NCI-H82 treated with DMSO at 0.1 percent for 48 hours (cell line): Measurements from ENCODE around the gene NFYA.

Experiments used
- DNase-seq: peaks from one replicate; lab custom pipeline; 2025; ENCODE audit not compliant: unreplicated experiment; lab: John Stamatoyannopoulos, UW

NFYA gene

DNA sequence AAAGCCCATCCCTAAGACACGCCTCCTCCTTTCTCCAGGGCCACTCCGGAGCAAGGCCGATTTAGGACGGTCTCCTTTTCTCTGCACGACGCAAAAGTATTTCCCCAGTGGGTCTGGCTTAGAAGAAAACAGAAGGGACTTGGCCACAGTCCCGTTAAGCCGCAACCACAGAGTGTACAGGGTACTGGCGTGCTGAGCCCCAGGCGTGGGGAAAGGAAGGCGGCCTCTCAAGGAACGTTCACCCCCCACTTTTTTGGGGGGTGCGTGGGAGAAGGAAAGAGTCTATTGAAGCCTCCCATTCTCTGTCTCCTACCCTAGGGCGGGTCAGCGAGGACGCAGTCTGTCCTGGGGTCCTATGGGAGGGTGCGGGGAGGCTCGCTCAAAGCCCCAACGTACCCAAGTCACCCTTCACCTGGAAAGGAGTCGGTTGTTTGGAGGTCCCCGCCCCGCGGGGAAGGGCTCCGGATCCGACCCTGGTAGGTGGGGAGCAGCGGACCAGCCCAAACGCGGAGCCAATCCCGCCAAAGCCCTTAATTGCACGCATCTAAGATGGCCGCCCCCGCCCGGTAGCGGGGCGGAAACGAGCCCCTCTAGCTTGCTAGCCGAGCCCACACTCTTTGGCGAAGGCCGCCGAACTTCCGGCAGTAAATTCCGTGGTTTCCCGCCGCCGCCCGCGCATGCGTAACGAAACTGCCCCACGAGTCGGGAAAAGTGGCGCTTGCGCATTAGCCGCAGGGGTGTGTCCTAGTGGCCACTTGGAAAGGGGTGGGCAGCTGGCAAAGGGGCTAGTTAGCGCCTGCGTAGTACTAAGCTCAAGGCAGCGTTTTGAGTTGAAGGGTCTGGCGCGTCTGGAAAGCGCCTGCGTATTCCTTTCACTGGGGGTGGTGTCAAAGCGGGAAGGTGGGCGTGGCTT lies 595 bp upstream of the NFYA start, which contains the start of gene OARD1:
Gene OARD1 (minus strand): TSS at position 434 of the 913 bp plus-strand sequence. CDS start 722 bp downstream, outside the sequence.
- peak; percentile 98 for DNase-seq

DNA sequence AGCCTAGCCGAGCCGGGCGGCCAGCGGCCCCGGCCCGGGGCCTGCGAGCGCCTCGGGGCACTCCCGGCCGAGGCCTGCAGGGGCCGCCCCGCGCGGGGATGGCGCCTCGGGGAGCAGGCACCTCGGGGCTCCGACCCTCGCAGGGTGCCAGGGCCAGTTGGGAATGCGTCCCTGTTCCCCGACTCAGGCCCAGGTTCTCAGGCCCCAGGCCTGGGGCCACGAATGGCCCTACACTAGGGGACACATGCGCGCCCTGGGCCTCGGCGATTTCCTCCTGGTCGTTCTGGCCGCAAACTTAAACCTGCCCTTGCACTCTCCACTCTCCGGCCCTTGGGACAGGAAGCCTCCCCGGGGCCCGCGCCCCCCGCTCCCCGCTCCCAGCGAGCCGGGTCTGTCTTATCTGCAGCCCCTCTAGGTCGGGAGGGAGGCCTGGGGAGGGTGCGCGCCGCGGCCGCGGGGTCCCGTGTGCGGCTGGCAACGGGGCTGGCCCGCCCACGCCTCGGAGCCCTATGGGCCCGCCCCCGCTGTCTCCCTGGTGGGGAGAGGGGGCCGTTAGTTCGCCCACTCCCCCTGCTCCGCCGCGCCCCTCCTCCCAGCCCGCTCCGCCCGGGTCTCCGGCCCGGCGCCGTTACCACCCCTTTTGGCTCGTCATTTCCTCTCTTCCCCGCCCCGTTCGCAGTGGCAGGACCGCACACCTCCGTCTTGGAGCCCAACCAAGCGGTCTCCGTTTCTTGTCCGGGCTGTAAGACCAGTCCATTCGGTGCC lies 611 bp downstream of the NFYA start:
- DNase-seq: peak; percentile 71

DNA sequence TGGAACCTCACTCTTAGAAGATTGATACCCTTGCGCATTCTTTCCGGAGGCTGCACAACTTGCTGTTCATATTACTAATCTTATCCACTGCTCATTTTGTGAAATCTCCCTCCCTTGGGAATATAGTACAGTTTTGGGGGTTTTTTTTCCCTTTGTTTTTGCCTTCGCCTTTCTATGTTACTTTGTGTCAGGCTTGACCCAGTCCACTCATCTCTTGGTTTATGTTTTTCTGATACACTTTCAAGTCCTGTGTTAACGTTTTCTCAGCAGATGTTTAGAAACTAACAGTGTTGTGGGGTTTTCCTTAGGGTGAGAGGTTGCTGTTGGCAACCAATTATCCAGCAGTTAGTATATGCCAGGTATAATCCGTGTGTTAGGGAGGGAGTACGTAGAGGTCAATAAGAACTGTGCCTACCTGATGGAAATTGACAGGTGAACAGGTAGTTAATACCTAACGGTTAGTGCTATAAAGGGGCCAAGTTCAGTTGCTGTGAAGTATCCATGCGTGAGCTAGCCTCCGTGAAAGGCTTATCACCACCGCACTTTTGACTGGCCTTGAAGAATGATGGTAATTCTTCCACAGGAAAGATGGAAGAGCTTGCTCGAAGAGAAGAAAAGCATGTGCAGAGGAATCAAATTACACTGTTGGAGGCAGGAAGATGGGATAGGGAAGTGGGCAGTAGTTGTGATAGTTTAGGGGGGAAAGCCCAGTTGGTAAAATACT lies 1.4 kb downstream of the NFYA start:
- no peak for DNase-seq

DNA sequence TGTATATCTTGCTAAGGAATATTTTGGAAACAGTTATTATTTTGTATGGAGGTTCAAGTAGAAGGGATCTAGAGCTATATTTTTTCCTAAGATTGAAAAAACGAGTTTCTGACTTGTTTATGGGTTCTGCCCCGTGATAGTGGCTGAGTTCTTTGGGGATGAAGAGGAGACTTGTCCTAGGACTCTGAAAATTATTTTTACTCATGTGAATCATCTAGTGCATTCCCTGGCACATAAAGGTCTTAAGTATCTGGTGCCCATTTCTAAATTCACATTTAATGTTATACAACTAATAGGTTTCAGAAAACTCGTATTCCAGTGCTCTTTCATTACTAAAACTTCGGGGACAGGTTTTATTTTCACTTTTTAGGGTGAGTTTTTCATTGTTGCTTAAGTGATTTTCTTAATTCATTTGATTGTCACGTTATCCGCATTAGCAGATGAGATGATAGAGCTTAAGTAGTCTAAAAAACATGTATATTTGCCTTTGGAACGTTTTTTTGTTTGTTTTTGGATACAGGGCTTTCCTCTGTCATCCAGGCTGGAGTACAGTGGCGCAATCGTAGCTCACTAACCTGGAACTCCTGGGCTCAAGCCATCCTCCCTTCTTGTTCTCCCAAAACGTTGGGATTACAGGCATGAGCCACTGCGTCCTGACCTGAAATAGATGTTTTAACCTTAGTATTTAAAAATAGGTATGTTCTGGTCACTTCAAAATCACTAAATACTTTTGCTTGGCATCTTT lies 2.1 kb downstream of the NFYA start:
- DNase-seq: no peak

DNA sequence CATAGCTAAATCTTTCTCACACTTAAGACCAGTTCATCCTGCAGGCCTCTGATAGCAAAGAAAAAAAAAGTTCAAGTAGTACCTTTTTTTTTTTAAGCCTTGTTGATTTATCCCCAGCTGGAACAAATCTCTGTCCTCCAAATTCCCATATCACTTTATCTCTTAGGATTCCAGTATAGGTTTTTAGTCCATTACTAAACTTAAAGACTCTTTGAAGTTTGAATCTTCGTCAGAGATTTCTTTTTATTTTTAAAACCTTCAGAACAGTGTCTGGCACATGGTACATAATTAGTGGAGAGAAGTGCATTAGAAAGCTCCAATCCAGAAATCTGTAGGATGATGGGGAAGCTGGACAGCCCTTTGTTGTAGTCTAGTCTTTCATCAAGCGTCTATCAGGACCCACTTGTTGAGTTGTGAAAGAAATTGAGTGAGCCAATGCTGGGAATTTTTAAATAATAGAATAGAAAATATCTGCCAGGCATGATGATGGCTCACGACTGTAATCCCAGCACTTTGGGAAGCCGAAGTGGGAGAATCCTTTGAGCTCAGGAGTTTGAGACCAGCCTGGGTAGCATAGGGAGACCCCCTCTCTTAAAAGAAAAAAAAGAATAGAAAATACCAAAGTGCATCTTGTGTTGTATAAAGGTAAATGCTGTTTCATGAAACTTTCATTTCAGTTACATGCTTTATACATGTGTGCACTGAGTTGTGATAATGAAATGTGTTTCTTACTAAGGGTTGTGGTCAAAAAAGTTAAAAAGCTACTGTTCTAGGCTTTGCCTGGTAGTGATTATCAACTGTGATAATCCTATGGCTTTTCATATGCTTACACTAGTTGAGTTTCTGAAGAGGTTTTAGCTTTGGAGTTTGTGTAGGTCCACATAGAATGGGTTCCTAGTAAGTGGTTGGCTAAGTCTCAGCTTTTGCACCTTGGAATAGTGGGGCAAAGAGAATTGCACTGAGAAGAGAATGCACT lies 3.2 kb downstream of the NFYA start:
- no peak for DNase-seq

DNA sequence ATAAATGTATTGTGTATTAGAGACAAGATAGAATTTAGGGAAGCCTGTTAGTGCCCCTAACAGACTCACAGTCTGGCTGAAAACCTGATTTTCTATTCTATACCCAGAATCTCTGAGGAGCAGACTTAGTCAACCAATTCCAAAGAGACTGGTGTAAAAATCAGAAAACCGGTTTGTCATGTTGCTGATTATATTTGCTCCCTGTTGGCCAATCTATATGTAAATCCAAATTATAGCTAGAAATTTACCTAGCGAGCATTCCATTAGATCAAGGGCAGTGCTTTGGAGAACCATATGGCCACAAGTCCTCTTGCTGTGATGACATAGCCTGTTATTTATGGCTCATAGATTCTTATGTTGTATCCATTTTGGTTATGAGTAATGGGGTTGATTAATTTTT lies 4.8 kb downstream of the NFYA start:
- DNase-seq: no peak

DNA sequence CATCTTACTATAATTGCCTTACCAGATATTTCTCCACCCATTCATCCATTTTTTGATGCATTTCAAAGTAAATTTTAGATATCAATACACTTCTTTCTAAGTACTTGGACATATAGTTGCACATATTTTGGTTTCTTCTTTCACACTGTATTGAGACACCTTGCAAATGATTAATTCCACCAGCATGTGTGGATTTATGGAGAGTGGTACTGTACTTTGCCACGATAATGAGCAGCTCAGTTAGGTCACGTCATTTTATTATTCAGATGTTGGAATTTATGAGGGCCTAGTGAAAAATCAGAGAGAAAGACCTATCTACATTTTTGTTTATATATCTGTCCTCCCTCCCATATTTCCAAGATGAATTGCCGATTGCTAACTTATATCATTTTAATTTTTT lies 5.3 kb downstream of the NFYA start:
- no peak for DNase-seq

DNA sequence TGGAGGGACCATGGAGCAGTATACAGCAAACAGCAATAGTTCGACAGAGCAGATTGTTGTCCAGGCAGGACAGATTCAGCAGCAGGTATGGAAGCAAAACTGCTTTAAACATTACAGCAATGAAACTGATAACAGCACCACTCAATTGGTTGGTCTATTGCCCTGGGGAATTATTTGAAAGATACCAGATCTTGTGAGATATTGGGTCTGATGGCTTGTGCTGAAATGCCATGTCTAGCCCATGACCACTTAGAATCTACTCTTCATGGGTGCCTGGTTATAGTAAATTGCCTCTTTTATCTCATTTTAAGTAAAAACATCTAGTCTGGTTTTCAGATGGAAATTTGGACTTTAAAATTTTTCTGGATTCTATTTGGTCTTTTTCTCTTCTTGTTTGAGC lies 6.3 kb downstream of the NFYA start:
- DNase-seq: no peak

DNA sequence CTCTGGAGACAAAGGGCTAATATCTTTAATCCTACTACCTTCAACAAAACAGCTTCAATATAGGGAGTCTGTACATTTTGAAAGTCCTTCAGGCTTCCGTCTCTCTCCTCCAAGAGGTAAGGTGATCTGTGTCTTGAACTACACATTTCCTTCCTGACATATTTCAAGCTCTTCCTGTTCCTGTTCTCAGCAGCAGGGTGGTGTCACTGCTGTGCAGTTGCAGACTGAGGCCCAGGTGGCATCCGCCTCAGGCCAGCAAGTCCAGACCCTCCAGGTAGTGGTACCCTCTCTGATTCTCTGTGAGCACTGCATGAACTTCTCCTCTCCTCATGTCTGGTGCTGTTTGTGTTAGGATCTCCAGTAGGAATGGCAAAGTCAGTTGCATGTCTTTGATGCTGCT lies 7.8 kb downstream of the NFYA start:
- no peak for DNase-seq

DNA sequence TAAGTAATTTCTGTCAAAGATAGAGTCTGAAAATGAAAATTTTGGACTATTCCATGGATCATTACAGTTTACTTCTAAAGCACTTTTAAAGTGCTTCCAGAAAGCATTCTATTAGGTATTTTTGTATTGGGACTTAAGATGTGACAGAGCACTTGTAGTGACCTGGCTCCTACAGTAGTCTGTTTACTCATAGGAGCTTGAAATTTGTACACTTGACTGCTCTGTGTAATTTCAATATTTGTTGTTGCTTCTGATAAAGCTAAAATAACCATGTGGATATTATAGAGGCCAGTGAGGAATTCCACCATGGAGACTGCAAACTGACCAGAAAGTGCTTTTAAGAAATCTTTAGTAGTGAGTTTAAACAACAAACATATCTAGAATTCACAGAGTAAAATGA lies 10.3 kb downstream of the NFYA start:
- no peak for DNase-seq

DNA sequence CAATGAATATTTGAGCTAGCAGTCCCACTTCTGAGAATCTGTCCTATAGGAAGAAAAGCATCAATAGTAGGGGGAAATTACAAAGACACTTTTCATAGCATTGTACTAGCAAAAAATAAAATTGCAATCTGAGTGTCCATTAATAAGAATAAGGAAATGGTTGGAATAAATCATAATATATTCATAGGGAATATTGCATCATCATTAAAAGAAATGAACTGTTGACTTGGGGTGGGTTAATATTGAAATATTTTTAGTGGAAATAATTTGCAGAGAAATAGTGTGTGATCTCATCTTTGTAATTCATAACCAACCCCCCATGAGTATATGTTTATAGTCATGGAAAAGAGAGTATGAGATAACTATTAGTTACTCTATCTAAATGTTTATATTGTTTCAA lies 12.4 kb downstream of the NFYA start:
- no peak for DNase-seq

DNA sequence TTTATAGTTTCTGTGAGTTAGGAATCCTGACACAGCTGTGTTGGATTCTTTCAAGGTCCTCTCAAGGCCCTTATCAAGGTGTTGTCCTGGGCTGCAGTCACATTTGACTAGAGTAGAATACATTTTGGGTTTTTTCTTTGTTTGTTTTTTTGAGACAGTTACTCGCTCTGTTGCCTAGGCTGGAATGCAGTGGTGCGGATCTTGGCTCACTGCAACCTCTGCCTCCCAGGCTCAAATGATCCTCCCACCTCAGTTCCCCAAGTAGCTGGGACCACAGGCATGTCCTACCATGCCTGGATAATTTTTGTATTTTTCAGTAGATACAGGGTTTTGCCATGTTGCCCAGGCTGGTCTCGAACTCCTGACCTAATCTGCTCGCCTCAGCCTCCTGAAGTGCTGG lies 15.7 kb downstream of the NFYA start:
- no peak for DNase-seq

DNA sequence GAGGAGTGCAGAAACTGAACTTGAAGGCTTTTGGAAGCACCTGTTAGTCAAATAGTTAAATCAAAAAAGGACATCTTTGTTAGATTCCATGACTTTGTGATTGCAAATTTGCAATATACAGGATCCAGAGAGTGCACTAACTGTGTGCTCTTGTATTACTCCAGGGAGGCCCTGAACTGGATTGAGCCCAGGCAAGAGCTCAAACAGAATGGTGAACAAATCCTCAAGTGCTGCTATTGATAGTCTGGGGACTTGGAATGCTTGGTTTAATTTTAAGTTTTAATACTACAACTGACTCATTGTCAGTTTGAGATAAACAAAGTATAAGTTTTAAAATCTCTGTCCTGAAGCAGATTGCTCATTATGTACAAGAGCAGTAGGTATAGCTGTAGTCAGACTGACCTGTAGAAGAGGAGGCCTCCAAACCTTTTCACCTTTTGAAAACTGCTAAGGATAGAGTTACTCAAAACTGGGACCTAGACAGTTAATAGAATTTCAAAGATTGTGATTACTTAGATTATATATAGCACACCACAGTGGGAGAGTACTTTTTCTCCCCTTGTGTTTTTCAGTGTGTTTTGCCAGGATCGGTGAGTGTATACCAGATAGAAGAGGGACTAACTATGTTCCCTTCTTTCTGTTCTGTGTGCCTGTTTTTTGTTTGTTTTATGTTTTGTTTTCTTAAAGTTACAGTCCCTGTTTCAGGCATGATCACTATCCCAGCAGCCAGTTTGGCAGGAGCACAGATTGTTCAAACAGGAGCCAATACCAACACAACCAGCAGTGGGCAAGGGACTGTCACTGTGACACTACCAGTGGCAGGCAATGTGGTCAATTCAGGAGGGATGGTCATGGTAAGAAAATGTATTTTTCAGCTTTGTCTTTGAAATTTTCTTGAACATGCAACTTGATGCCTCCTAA lies 18.3 kb downstream of the NFYA start:
- DNase-seq: no peak

DNA sequence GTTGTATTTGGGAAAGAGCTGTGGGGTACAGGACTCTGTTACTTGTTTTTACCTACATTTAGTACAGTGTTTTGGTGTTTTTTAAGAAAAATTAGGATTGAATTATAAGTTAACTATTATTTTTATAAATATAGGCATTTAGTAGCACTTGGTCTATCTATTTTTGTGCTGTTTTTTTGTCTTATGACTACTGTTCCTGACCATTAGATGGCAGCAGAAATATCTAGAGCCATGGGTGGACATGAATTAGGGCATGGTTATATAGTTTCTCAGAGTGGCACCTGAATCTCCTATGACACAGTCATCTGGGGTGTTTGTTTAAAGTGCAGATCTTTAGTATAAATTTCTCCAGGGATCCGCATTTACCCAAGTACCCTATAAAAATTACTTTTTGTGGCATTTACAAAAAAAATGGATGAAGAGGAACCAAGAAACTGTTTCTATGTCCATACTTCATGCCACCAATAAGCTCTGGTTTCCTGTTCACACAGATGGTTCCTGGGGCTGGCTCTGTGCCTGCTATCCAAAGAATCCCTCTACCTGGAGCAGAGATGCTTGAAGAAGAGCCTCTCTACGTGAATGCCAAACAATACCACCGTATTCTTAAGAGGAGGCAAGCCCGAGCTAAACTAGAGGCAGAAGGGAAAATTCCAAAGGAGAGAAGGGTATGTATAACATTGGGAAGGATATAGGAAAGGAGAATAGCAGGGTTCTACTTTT lies 19.8 kb downstream of the NFYA start:
- DNase-seq: no peak

DNA sequence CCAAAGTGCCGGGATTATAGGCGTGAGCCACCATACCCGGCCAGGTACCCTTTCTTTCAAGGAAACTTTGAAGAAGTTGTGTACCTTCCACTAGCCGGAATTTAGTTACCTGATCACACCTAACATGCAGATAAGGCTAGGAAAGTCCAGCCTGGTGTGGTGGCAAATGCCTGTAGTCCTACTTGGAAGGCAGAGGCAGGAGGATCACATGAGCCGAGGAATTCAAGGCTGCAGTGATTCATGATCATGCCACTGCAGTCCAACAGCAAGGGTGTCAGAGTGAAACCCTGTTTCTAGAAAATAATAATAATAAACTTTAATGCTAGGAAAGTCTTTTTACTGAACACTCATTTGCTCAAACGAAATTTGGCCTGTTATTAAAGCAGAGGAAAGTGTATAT lies 21.0 kb downstream of the NFYA start:
- no peak for DNase-seq

DNA sequence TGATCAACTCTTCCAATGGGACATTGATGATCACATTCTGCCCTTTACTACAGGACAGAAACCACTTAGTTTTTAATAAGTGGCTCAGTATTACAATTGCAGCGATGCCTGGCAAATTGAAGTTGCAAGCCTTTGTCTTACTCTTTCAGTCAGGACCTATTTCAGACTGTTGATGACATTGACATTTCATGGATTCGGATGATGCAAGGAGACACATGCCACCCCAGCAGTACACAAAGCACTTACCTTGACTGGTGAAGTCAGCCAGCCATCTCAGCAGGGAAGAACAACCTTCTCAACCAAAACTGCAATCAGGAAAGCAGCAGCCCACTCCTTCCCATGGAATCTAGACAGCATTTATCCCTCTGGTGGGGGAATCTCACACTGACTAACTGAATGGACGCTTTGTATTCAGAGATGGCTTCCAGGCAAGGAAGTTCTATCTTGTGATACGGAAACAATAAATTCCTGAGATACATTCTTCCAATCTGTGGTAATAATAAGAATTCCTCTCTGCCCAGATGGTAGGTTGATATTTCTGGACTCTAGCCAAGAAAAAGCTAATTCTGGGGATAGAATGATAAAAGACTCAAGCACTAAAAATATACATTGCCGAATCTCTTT lies 24.8 kb downstream of the NFYA start:
- no peak for DNase-seq

DNA sequence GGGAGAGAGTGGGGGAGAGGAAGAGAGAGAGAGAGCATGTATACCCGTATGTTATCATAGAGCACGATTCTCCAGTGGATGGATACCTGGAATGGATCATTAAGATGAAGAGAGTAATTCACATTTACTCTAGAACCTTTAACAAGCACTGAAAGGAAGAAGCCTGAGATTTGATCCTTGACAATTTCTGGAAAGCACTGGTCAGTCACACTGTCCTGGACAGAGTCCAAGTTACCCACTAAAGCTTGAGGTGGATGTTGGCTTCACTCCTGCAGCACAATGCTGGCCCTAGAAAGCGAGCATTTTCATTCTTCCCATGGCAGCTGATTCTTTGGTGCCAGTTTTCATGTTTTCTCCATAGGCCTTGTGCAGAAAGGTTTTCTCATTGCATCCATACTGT lies 25.6 kb downstream of the NFYA start:
- no peak for DNase-seq

DNA sequence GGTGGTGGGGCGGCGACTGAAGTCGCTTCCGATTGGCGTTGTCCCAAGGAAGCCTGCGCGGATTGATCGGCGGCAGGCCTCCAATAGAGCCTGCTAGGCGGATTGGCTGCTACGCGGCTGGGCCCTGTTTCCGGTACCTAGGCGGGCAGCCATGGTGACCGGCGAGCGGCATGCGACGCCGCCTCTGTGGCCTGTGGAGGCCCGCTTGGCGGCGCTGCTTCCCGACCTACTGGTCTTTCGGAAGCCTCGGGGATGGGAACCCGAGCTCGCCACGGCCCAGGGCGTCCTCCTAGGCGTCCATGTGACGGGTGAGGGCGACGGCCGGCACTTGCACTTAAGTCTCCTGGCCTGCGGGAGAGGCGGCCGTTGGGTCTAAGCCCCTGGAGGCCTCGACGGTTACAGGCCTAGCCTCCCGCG lies 28.1 kb downstream of the NFYA start:
- no peak for DNase-seq
